HG03108 (cell line): ENCODE measurements around the gene CRHBP.
"Not testable (repeated sequence)": the region's sequence is repeated elsewhere in the genome, so short reads cannot be mapped to it uniquely, and the experiment has no call there.

ENCODE experiments used
- ATAC-seq: cut with Tn5 transposase; IDR thresholded peaks from one replicate; pipeline ENCODE4 v1.9.1; 2021; ENCODE audit warnings: moderate library complexity; ENCODE audit not compliant: unreplicated experiment

Gene CRHBP

GRCh38 chr5:76952795-76953536 is at the start of gene CRHBP:
Gene CRHBP, plus strand, starts transcription at chr5:76953045. Its CDS starts 90 bp downstream, at chr5:76953135.
- no peak for ATAC-seq

GRCh38 chr5:76908166-76908565 is 44.7 kb upstream of the CRHBP start:
- no peak for ATAC-seq

GRCh38 chr5:76910344-76910933 is 42.4 kb upstream of the CRHBP start:
- ATAC-seq: not testable (repeated sequence)

GRCh38 chr5:76914671-76915070 is 38.2 kb upstream of the CRHBP start:
- ATAC-seq: not testable (repeated sequence)

GRCh38 chr5:76918539-76918938 is 34.3 kb upstream of the CRHBP start:
- no peak for ATAC-seq

- ATAC-seq: no peak
Measured at GRCh38 chr5:76920491-76920890, 32.4 kb upstream of the CRHBP start.

- ATAC-seq: no peak
Measured at GRCh38 chr5:76926329-76927105, 26.3 kb upstream of the CRHBP start.

- ATAC-seq: no peak
Measured at GRCh38 chr5:76927961-76928360, 24.9 kb upstream of the CRHBP start.

GRCh38 chr5:76930083-76930482 is 22.8 kb upstream of the CRHBP start:
- no peak for ATAC-seq

- ATAC-seq: no peak
Measured at GRCh38 chr5:76938177-76938576, 14.7 kb upstream of the CRHBP start.

- no peak for ATAC-seq
Measured at GRCh38 chr5:76941000-76941399, 11.8 kb upstream of the CRHBP start.

GRCh38 chr5:76941442-76941841 is 11.4 kb upstream of the CRHBP start:
- ATAC-seq: no peak

- no peak for ATAC-seq
Measured at GRCh38 chr5:76942581-76942980, 10.3 kb upstream of the CRHBP start.

- no peak for ATAC-seq
Measured at GRCh38 chr5:76943006-76943405, 9.8 kb upstream of the CRHBP start.

- ATAC-seq: no peak
Measured at GRCh38 chr5:76944638-76945037, 8.2 kb upstream of the CRHBP start.

- not testable (repeated sequence) for ATAC-seq
Measured at GRCh38 chr5:76945238-76945637, 7.6 kb upstream of the CRHBP start.

- ATAC-seq: no peak
Measured at GRCh38 chr5:76946090-76946489, 6.8 kb upstream of the CRHBP start.

- ATAC-seq: no peak
Measured at GRCh38 chr5:76947082-76947503, 5.8 kb upstream of the CRHBP start.

- ATAC-seq: no peak
Measured at GRCh38 chr5:76953551-76954382, 922 bp downstream of the CRHBP start.

- ATAC-seq: no peak
Measured at GRCh38 chr5:76954383-76954763, 1.5 kb downstream of the CRHBP start.

GRCh38 chr5:76956033-76956432 is 3.2 kb downstream of the CRHBP start:
- no peak for ATAC-seq
